WTC11 (cell line): Measurements from ENCODE around the gene ANKRD39.

Experiments
- IRF2 ChIP-seq: sonication (generic); formaldehyde crosslinking; IDR thresholded peaks from 2 replicates; pipeline ENCODE4 v1.8.0; 2022; ENCODE audit warnings: low read depth, missing genetic modification reagents, borderline replicate concordance
- NR2C2 ChIP-seq: sonication (generic); formaldehyde crosslinking; IDR thresholded peaks from 2 replicates; pipeline ENCODE4 v1.8.0; 2022; ENCODE audit warnings: mild to moderate bottlenecking, missing genetic modification reagents
- RELA ChIP-seq: sonication (generic); formaldehyde crosslinking; IDR thresholded peaks from 2 replicates; pipeline ENCODE4 v1.8.1; 2022; ENCODE audit warnings: missing genetic modification reagents, mild to moderate bottlenecking, borderline replicate concordance
- ZNF232 ChIP-seq: sonication (generic); formaldehyde crosslinking; IDR thresholded peaks from 2 replicates; pipeline ENCODE4 v1.8.0; 2022; ENCODE audit warnings: mild to moderate bottlenecking, missing genetic modification reagents
- TF ChIP-seq, protein P1 (sequence below): fragments of 200-600 bp; IDR thresholded peaks from 2 replicates; pipeline ENCODE4 v1.8.0; 2022; ENCODE audit warnings: antibody characterized with exemption
- TF ChIP-seq, protein P2 (sequence below): sonication (generic); formaldehyde crosslinking; IDR thresholded peaks from 2 replicates; pipeline ENCODE4 v1.8.1; 2022; ENCODE audit warnings: mild to moderate bottlenecking, moderate library complexity, missing genetic modification reagents
- TF ChIP-seq, protein P3 (sequence below): sonication (generic); formaldehyde crosslinking; IDR thresholded peaks from 2 replicates; pipeline ENCODE4 v1.8.0; 2022; ENCODE audit warnings: mild to moderate bottlenecking, missing genetic modification reagents
- TF ChIP-seq, protein P4 (sequence below): sonication (generic); formaldehyde crosslinking; IDR thresholded peaks from 2 replicates; pipeline ENCODE4 v1.8.1; 2022; ENCODE audit warnings: mild to moderate bottlenecking, missing genetic modification reagents, moderate library complexity, borderline replicate concordance
- TF ChIP-seq, protein P5 (sequence below): sonication (generic); formaldehyde crosslinking; conservative IDR thresholded peaks from 2 replicates; pipeline ENCODE4 v1.8.1; 2023; ENCODE audit warnings: mild to moderate bottlenecking, low read depth, missing genetic modification reagents, moderate library complexity
- TF ChIP-seq, protein P6 (sequence below): sonication (generic); formaldehyde crosslinking; IDR thresholded peaks from 2 replicates; pipeline ENCODE4 v1.8.0; 2023; ENCODE audit warnings: missing genetic modification reagents, mild to moderate bottlenecking, borderline replicate concordance

DNA sequence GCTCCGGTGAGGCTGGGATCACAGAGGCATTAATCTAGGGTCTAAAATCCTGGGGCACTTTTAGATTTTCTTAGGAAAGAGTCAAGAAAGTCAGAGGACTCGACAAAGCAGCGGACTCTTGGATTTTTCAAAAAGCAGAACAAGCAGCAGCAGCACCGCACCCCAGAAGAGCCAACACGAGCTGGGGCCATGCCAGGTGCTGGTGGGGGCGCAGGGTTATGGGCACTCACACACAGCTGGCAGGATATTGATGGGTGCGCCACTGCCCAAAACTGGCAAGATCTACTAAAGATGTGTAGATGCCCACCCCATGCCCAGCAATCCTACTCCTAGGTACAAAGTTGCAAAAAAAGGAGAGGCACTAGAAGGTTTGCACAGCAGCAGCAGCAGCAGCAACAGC is 46.0 kb upstream of the ANKRD39 start:
- TF ChIP-seq IRF2 (CRISPR knock-in tag): no peak
- TF ChIP-seq, protein P1, sequence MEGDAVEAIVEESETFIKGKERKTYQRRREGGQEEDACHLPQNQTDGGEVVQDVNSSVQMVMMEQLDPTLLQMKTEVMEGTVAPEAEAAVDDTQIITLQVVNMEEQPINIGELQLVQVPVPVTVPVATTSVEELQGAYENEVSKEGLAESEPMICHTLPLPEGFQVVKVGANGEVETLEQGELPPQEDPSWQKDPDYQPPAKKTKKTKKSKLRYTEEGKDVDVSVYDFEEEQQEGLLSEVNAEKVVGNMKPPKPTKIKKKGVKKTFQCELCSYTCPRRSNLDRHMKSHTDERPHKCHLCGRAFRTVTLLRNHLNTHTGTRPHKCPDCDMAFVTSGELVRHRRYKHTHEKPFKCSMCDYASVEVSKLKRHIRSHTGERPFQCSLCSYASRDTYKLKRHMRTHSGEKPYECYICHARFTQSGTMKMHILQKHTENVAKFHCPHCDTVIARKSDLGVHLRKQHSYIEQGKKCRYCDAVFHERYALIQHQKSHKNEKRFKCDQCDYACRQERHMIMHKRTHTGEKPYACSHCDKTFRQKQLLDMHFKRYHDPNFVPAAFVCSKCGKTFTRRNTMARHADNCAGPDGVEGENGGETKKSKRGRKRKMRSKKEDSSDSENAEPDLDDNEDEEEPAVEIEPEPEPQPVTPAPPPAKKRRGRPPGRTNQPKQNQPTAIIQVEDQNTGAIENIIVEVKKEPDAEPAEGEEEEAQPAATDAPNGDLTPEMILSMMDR: no peak
- no peak for TF ChIP-seq NR2C2
- TF ChIP-seq RELA (CRISPR knock-in tag): no peak
- TF ChIP-seq, protein P2, sequence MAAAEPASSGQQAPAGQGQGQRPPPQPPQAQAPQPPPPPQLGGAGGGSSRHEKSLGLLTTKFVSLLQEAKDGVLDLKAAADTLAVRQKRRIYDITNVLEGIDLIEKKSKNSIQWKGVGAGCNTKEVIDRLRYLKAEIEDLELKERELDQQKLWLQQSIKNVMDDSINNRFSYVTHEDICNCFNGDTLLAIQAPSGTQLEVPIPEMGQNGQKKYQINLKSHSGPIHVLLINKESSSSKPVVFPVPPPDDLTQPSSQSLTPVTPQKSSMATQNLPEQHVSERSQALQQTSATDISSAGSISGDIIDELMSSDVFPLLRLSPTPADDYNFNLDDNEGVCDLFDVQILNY (CRISPR knock-in tag): no peak
- no peak for TF ChIP-seq ZNF232
- TF ChIP-seq, protein P3, sequence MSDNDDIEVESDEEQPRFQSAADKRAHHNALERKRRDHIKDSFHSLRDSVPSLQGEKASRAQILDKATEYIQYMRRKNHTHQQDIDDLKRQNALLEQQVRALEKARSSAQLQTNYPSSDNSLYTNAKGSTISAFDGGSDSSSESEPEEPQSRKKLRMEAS (CRISPR knock-in tag): no peak
- TF ChIP-seq, protein P4, sequence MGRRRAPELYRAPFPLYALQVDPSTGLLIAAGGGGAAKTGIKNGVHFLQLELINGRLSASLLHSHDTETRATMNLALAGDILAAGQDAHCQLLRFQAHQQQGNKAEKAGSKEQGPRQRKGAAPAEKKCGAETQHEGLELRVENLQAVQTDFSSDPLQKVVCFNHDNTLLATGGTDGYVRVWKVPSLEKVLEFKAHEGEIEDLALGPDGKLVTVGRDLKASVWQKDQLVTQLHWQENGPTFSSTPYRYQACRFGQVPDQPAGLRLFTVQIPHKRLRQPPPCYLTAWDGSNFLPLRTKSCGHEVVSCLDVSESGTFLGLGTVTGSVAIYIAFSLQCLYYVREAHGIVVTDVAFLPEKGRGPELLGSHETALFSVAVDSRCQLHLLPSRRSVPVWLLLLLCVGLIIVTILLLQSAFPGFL (CRISPR knock-in tag): no peak
- TF ChIP-seq, protein P5, sequence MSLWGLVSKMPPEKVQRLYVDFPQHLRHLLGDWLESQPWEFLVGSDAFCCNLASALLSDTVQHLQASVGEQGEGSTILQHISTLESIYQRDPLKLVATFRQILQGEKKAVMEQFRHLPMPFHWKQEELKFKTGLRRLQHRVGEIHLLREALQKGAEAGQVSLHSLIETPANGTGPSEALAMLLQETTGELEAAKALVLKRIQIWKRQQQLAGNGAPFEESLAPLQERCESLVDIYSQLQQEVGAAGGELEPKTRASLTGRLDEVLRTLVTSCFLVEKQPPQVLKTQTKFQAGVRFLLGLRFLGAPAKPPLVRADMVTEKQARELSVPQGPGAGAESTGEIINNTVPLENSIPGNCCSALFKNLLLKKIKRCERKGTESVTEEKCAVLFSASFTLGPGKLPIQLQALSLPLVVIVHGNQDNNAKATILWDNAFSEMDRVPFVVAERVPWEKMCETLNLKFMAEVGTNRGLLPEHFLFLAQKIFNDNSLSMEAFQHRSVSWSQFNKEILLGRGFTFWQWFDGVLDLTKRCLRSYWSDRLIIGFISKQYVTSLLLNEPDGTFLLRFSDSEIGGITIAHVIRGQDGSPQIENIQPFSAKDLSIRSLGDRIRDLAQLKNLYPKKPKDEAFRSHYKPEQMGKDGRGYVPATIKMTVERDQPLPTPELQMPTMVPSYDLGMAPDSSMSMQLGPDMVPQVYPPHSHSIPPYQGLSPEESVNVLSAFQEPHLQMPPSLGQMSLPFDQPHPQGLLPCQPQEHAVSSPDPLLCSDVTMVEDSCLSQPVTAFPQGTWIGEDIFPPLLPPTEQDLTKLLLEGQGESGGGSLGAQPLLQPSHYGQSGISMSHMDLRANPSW: no peak
- TF ChIP-seq, protein P6, sequence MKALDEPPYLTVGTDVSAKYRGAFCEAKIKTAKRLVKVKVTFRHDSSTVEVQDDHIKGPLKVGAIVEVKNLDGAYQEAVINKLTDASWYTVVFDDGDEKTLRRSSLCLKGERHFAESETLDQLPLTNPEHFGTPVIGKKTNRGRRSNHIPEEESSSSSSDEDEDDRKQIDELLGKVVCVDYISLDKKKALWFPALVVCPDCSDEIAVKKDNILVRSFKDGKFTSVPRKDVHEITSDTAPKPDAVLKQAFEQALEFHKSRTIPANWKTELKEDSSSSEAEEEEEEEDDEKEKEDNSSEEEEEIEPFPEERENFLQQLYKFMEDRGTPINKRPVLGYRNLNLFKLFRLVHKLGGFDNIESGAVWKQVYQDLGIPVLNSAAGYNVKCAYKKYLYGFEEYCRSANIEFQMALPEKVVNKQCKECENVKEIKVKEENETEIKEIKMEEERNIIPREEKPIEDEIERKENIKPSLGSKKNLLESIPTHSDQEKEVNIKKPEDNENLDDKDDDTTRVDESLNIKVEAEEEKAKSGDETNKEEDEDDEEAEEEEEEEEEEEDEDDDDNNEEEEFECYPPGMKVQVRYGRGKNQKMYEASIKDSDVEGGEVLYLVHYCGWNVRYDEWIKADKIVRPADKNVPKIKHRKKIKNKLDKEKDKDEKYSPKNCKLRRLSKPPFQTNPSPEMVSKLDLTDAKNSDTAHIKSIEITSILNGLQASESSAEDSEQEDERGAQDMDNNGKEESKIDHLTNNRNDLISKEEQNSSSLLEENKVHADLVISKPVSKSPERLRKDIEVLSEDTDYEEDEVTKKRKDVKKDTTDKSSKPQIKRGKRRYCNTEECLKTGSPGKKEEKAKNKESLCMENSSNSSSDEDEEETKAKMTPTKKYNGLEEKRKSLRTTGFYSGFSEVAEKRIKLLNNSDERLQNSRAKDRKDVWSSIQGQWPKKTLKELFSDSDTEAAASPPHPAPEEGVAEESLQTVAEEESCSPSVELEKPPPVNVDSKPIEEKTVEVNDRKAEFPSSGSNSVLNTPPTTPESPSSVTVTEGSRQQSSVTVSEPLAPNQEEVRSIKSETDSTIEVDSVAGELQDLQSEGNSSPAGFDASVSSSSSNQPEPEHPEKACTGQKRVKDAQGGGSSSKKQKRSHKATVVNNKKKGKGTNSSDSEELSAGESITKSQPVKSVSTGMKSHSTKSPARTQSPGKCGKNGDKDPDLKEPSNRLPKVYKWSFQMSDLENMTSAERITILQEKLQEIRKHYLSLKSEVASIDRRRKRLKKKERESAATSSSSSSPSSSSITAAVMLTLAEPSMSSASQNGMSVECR: no peak
